Left renal cortex interstitium (tissue), 4 donors: ENCODE measurements around the gene CNTNAP1. TPM values are rescaled to one million over a fixed set of nuclear protein-coding genes. Genes with fewer than 3 reads are reported as not detected.
A peak's percentile ranks its signal among the peaks of the same experiment; 100 is the strongest.
"Not testable (repeated sequence)": the region's sequence is repeated elsewhere in the genome, so short reads cannot be mapped to it uniquely, and the experiment has no call there.

Experiments used
- DNase-seq, 4 donors: peaks; one replicate each; pipeline ENCODE4 v3.0.0-alpha.2; 2013; ENCODE audit warnings: low read depth in 4 of 4, low spot score in 2 of 4, missing footprints in 1 of 4
- polyA plus RNA-seq, 4 donors: library from polyadenylated mRNA; unstranded; fragments of 120-200 nt; gene quantifications; one replicate each; pipeline ENCODE4 v1.2.1, GENCODE V29; 2013; ENCODE audit not compliant: insufficient read length in 4 of 4

Gene CNTNAP1
- polyA plus RNA-seq, 4 donors, result 8.1 to 11.1 (median 8.6) TPM

DNA sequence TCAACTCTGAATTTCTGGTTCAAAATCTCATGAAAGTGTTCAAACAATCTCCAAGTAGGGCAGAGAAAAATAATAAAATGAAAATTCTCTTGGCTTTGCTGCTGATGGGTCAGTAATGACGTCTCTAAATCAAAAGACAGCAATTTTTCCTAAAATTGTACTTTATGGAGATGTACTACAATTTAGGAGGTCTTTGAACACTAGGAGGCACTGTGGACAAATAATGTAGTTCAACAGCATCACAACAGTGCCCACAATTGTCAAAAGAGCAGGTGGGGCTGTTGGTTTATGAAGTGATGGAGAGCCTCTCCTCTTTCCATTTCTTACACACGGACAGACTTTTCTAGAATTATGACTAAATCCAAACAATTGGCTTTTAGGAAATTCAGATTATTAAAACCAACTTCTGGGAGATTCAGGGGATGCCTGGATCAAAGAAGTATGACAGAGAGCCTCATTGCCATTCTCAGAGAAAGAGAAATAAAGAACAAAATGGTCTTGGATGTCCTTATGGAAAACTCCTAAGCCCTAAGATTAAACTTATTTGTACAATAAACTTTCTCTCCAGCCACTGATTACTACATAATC lies 38.8 kb downstream of the CNTNAP1 start:
- peak; percentile 40 to 68 (median 50) for DNase-seq

- no peak for DNase-seq
Measured at GRCh38 chr17:42723636-42724035, 41.3 kb downstream of the CNTNAP1 start.

DNA sequence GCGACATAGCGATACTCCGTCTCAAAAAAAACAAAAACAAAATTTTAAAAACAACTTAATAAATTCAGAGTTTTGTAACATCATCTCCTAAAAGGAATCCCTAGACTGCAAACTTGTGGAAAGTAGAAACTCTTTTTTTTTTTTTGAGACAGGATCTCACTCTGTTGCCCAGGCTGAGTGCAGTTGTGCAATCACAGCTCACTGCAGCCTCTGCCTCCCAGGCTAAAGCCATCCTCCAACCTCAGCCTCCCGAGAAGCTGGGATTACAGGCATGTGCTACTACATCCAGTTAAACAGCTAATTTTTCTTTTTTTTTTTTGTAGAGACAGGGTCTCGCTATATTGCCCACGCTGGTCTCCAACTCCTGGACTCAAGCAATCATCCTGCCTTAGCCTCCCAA lies 42.8 kb downstream of the CNTNAP1 start:
- no peak for DNase-seq

DNA sequence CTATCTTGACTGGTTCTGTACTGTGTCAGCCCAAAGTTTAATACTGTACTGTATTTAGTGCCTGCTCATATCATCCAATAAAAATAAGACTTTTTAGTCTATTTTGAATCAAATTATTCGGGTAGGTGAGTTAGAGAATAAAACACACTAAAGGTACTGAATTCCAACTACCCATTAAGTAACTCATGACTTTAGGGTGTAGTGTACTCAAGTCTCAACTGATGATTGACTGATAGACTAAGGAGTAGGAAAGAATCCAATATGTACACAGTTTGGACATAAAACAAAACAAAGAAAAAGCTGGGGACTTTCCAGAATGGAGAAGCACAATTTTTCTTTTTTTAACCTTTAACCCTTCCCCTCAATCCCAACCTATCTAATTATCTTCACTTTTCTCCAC lies 58.4 kb downstream of the CNTNAP1 start:
- no peak for DNase-seq

DNA sequence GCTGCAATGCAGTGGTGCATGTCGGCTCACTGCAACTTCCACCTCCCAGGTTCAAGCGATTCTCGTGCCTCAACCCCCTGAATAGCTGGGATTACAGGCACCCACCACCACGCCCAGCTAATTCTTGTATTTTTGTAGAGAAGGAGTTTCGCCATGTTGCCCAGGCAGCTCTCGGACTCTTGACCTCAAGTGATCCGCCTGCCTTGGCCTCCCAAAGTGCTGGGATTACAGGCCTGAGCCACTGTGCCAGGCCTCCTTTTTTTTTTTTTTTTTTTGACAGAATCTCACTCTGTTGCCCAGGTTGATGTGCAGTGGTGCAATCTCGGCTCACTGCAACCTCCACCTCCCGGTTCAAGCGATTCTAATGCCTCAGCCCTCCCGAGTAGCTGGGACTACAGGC lies 60.6 kb downstream of the CNTNAP1 start:
- not testable (repeated sequence) for DNase-seq

GRCh38 chr17:42743595-42744282 lies 61.4 kb downstream of the CNTNAP1 start:
- no peak for DNase-seq

DNA sequence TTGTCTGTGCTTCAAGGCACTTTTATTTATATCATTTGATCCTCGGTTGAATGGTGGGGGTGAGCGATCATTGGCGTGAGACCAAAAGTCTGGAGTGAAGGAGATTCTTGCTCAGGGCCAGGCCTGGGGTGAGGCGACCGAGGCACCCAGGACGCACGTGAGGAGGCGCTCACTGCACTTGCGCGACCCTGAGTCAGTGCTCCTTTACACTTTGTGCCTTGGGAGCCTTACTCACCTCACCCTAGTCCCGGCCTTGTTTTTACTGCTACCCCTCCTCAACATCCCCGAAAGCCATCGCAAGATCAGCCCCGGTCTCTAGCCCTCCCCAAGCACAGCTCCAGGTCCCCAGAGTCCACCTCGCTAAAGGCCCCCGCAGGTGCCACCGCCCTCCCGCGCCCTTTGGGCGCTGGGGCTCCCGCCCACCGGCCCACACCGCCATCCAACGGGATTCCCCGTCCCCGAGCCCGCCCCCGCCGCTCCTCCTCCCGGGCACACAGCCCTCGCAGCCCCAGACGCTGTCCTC lies 62.0 kb downstream of the CNTNAP1 start:
- peak in 1 of 4 donors; percentile 50 for DNase-seq

DNA sequence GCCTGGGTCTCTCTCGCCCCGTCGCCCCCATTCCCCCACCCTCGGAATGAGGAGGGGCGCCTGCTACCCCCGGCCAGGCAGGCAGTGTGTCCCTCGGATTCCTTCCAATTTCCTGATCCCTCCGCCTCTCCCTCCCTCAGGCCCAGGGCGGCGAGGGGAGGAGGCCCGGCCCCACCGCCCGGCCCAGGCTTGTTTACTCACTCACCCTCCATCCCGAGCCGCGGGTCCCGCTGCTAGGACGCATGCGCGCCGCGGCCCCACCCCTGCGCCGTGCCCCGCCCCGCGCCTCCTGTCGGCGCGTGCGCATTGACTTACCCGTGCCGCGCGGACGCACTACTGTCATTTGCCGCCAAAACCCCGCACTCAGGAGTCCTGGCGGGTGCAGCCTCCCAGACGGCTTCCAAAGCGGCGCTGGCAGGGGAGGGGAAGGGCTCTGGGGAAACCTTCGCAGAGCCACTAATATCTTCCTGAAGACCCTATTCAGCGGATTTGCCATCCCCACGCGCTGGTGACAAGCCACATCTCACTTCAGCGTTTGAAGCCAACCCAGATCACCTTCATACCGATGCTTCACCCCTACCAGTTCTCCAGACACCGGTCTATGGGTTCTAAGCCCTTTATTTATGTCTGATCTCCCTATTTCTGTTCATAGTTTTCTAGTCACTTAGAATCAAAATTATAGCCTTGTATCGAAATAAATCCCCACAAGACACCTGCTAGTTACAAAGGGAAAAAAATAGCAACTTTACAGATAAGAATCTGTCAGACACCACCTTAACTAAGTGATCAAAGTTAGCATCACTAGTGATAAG lies 62.7 kb downstream of the CNTNAP1 start, which contains the start of gene EZH1:
EZH1 (minus strand) TSS at position 235 of the 812 bp plus-strand sequence. CDS start 16,099 bp downstream, outside the sequence.
- peak; percentile 75 to 85 (median 84) for DNase-seq

GRCh38 chr17:42748202-42748907 lies 66.0 kb downstream of the CNTNAP1 start:
- no peak for DNase-seq

DNA sequence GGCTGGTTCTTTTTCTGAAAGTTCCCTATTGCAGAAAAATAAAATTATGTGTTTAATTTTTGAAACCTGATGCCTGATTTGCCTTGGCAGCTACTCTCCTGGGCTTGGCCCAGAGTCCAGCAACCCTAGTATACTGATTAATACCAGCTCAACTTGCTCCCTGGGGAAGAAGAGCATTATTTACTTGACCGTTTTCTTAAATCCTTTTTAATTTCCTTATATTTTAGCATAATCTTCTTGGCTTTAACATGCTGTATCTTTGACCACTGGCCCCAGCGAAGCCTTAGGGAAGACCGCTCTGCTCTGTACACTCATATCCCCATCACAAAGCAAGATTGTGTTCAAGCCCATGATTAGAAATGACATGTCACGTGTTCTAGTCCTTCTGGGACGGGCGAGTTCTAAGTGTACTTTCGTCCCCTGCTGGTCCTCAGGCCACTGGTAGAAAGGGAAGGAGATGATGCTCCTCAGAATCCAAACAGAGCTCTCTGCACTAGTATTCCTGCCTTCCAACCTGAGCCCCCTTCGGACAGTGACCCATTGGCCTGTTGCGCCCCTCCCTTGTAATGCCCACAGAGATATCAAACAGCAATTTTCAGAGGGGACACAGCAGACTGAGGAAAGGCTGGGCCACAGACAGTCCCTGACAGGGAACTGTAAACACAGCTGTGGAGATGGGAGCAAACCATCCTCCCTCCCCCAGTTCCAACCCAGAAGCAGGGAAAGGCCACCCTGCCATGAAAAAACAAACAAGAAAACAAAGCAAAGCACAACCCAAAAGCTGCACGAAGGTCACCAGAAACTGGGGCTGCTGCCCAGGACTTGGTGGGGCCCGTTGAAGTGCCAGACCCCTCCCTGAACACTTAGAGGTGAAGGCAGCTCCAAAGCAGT lies 66.8 kb downstream of the CNTNAP1 start:
- no peak for DNase-seq

Other genes starting within 250 kb of the CNTNAP1 start
- 10 to 100 TPM; 41.5 to 73.0 (median 57.7) TPM for gene ATP6V0A1, start 223.7 kb upstream of the CNTNAP1 start, polyA plus RNA-seq
- gene NAGLU, start 146.3 kb upstream of the CNTNAP1 start, polyA plus RNA-seq, result 10 to 100 TPM; 19.3 to 29.7 (median 25.6) TPM
- gene HSD17B1, start 129.6 kb upstream of the CNTNAP1 start, polyA plus RNA-seq, result 1 to 10 TPM; 3.2 to 6.2 (median 5.2) TPM
- 10 to 100 TPM; 57.7 to 67.1 (median 59.9) TPM for gene COASY, start 120.4 kb upstream of the CNTNAP1 start, polyA plus RNA-seq
- 10 to 100 TPM; 33.4 to 42.6 (median 35.8) TPM for gene MLX, start 115.4 kb upstream of the CNTNAP1 start, polyA plus RNA-seq
- gene PSMC3IP, start 104.8 kb upstream of the CNTNAP1 start, polyA plus RNA-seq, result 10 to 100 TPM; 16.2 to 23.4 (median 18.3) TPM
- 10 to 100 TPM; 41.9 to 65.7 (median 51.1) TPM for gene RETREG3, start 73.2 kb upstream of the CNTNAP1 start, polyA plus RNA-seq
- 10 to 100 TPM; 54.4 to 63.9 (median 55.8) TPM for gene TUBG1, start 72.8 kb upstream of the CNTNAP1 start, polyA plus RNA-seq
- 10 to 100 TPM; 19.4 to 42.2 (median 30.5) TPM for gene TUBG2, start 23.2 kb upstream of the CNTNAP1 start, polyA plus RNA-seq
- 10 to 100 TPM; 12.3 to 23.0 (median 19.9) TPM for gene PLEKHH3, start 5.5 kb upstream of the CNTNAP1 start, polyA plus RNA-seq
- 1 to 10 TPM in 3 of 4 donors, under 1 TPM in 1; 0.89 to 2.1 (median 1.5) TPM for gene CCR10, start 688 bp upstream of the CNTNAP1 start, polyA plus RNA-seq
- gene EZH1, start 62.5 kb downstream of the CNTNAP1 start, polyA plus RNA-seq, result 10 to 100 TPM; 32.5 to 65.2 (median 51.7) TPM
- gene RAMP2, start 78.7 kb downstream of the CNTNAP1 start, polyA plus RNA-seq, result 100 to 1,000 TPM in 1 of 4 donors, 10 to 100 TPM in 3; 73.4 to 118 (median 93.3) TPM
- 100 to 1,000 TPM in 1 of 4 donors, 10 to 100 TPM in 3; 77.0 to 101 (median 93.4) TPM for gene VPS25, start 90.9 kb downstream of the CNTNAP1 start, polyA plus RNA-seq
- 10 to 100 TPM; 11.2 to 17.9 (median 12.7) TPM for gene WNK4, start 98.1 kb downstream of the CNTNAP1 start, polyA plus RNA-seq
- 100 to 1,000 TPM; 142 to 179 (median 160) TPM for gene COA3, start 116.2 kb downstream of the CNTNAP1 start, polyA plus RNA-seq
- 1 to 10 TPM in 3 of 4 donors, under 1 TPM in 1; 0.86 to 3.8 (median 2.1) TPM for gene CNTD1, start 116.3 kb downstream of the CNTNAP1 start, polyA plus RNA-seq
- gene BECN1, start 141.8 kb downstream of the CNTNAP1 start, polyA plus RNA-seq, result 10 to 100 TPM; 68.8 to 86.1 (median 77.4) TPM
- gene PSME3, start 150.9 kb downstream of the CNTNAP1 start, polyA plus RNA-seq, result 100 to 1,000 TPM in 2 of 4 donors, 10 to 100 TPM in 2; 92.6 to 111 (median 99.4) TPM
- gene AOC2, start 162.0 kb downstream of the CNTNAP1 start, polyA plus RNA-seq, result 1 to 10 TPM in 2 of 4 donors, under 1 TPM in 2; 0.62 to 1.8 (median 1.4) TPM
- 1 to 10 TPM; 5.0 to 6.9 (median 5.5) TPM for gene AOC3, start 168.7 kb downstream of the CNTNAP1 start, polyA plus RNA-seq
- gene G6PC1, start 218.3 kb downstream of the CNTNAP1 start, polyA plus RNA-seq, result 1 to 10 TPM; 2.7 to 8.4 (median 5.7) TPM